ENCODE measurements around the gene MEIS2.

Gene MEIS2

GRCh38 chr15:37104424-37104981, 4.2 kb upstream of the MEIS2 start:
- Histone ChIP-seq H3K79me2 (ENCODE audit: insufficient read depth, low read length) (no peaks in the 10 kb centered on the region), H3K4me1 (ENCODE audit: insufficient read depth, low read length, poor library complexity, severe bottlenecking) (no peaks in the 10 kb centered on the region), H2AFZ (ENCODE audit: low read length) (no peak overlapping the region), H3K27me3 (ENCODE audit: insufficient read depth, low read length, poor library complexity, severe bottlenecking) (no peaks in the 10 kb centered on the region), H3K9ac (ENCODE audit: low read depth, low read length, poor library complexity, severe bottlenecking) (no peak overlapping the region), H3K4me2 (ENCODE audit: low read depth, low read length, poor library complexity, severe bottlenecking) (no peak overlapping the region), H3K4me3 (ENCODE audit: low read length, poor library complexity, severe bottlenecking) (no peak overlapping the region), H3F3A (ENCODE audit: low read depth) (no peaks in the 10 kb centered on the region), H3K36me3 (ENCODE audit: insufficient read depth, low read length) (no peaks in the 10 kb centered on the region), H4K20me1 (ENCODE audit: insufficient read depth, low read length, poor library complexity, severe bottlenecking) (no peaks in the 10 kb centered on the region), H3K9me3 (ENCODE audit: insufficient read depth, low read depth, low read length) (no peaks in the 10 kb centered on the region), H3K9me2 (replicated peaks; ENCODE audit: low read depth, low read length) (no peaks in the 10 kb centered on the region)
- TF ChIP-seq CTCF (conservative IDR thresholded peaks at IDR 0.05; ENCODE audit: low read length) (no peak), EZH2phosphoT487 (IDR thresholded peaks at IDR 0.05; ENCODE audit: borderline replicate concordance) (no peak)

GRCh38 chr15:37103475-37104423, 3.4 kb upstream of the MEIS2 start:
- Histone ChIP-seq H3K9me2 (replicated peaks; ENCODE audit: low read depth, low read length) (no peaks in the 10 kb centered on the region), H3F3A (ENCODE audit: low read depth) (no peaks in the 10 kb centered on the region), H3K36me3 (ENCODE audit: insufficient read depth, low read length) (no peaks in the 10 kb centered on the region), H3K4me1 (ENCODE audit: insufficient read depth, low read length, poor library complexity, severe bottlenecking) (no peaks in the 10 kb centered on the region), H3K4me2 (ENCODE audit: low read depth, low read length, poor library complexity, severe bottlenecking) (no peak overlapping the region), H3K4me3 (ENCODE audit: low read length, poor library complexity, severe bottlenecking) (no peak overlapping the region), H3K9me3 (ENCODE audit: insufficient read depth, low read depth, low read length) (no peaks in the 10 kb centered on the region), H4K20me1 (ENCODE audit: insufficient read depth, low read length, poor library complexity, severe bottlenecking) (no peaks in the 10 kb centered on the region), H2AFZ (ENCODE audit: low read length) (no peak overlapping the region), H3K9ac (ENCODE audit: low read depth, low read length, poor library complexity, severe bottlenecking) (no peak overlapping the region), H3K79me2 (ENCODE audit: insufficient read depth, low read length) (no peaks in the 10 kb centered on the region), H3K27me3 (ENCODE audit: insufficient read depth, low read length, poor library complexity, severe bottlenecking) (no peaks in the 10 kb centered on the region)
- TF ChIP-seq CTCF (conservative IDR thresholded peaks at IDR 0.05; ENCODE audit: low read length) (no peak), EZH2phosphoT487 (IDR thresholded peaks at IDR 0.05; ENCODE audit: borderline replicate concordance) (no peak)

- Histone ChIP-seq H3K4me3 (ENCODE audit: low read length, poor library complexity, severe bottlenecking) (no peak overlapping the region), H3K9me2 (replicated peaks; ENCODE audit: low read depth, low read length) (no peaks in the 10 kb centered on the region), H3F3A (ENCODE audit: low read depth) (no peaks in the 10 kb centered on the region), H3K27me3 (ENCODE audit: insufficient read depth, low read length, poor library complexity, severe bottlenecking) (no peaks in the 10 kb centered on the region), H3K4me2 (ENCODE audit: low read depth, low read length, poor library complexity, severe bottlenecking) (no peak overlapping the region), H3K79me2 (ENCODE audit: insufficient read depth, low read length) (no peaks in the 10 kb centered on the region), H3K4me1 (ENCODE audit: insufficient read depth, low read length, poor library complexity, severe bottlenecking) (no peaks in the 10 kb centered on the region), H2AFZ (ENCODE audit: low read length) (no peak overlapping the region), H3K9ac (ENCODE audit: low read depth, low read length, poor library complexity, severe bottlenecking) (no peak overlapping the region), H3K36me3 (ENCODE audit: insufficient read depth, low read length) (no peaks in the 10 kb centered on the region), H3K9me3 (ENCODE audit: insufficient read depth, low read depth, low read length) (no peaks in the 10 kb centered on the region), H4K20me1 (ENCODE audit: insufficient read depth, low read length, poor library complexity, severe bottlenecking) (no peaks in the 10 kb centered on the region)
- TF ChIP-seq CTCF (conservative IDR thresholded peaks at IDR 0.05; ENCODE audit: low read length) (no peak), EZH2phosphoT487 (IDR thresholded peaks at IDR 0.05; ENCODE audit: borderline replicate concordance) (no peak)
Observed at GRCh38 chr15:37103163-37103435, 2.8 kb upstream of the MEIS2 start.
